ENCODE data around the gene GPX7.

DNA sequence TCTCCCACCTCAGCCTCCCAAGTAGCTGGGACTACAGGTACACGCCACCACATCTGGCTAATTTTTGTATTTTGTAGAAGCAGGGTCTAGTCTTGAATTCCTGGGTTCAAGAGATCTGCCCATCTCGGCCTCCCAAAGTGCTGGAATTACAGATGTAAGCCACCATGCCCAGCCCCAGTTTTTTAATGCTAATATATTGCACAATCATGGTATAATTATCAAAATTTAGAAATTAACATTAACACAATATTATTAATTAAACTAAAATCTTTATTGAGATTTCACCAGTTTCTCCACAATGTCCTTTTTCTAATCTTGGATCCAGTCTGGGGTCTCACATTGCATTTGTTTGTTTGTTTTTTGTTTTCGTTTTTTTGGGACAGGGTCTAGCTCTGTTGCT lies 21.9 kb upstream of the GPX7 start:
- no peak for TF ChIP-seq POLR2A (IDR thresholded peaks at IDR 0.05)
- TF ChIP-seq, protein P1, sequence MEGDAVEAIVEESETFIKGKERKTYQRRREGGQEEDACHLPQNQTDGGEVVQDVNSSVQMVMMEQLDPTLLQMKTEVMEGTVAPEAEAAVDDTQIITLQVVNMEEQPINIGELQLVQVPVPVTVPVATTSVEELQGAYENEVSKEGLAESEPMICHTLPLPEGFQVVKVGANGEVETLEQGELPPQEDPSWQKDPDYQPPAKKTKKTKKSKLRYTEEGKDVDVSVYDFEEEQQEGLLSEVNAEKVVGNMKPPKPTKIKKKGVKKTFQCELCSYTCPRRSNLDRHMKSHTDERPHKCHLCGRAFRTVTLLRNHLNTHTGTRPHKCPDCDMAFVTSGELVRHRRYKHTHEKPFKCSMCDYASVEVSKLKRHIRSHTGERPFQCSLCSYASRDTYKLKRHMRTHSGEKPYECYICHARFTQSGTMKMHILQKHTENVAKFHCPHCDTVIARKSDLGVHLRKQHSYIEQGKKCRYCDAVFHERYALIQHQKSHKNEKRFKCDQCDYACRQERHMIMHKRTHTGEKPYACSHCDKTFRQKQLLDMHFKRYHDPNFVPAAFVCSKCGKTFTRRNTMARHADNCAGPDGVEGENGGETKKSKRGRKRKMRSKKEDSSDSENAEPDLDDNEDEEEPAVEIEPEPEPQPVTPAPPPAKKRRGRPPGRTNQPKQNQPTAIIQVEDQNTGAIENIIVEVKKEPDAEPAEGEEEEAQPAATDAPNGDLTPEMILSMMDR (IDR thresholded peaks at IDR 0.05) = no peak
